HG03103 (cell line): Measurements from ENCODE around the gene UMAD1.

Experiments used
- ATAC-seq: cut with Tn5 transposase; IDR thresholded peaks from one replicate; pipeline ENCODE4 v1.9.1; 2021; ENCODE audit warnings: low read depth; ENCODE audit not compliant: unreplicated experiment

UMAD1 gene

DNA sequence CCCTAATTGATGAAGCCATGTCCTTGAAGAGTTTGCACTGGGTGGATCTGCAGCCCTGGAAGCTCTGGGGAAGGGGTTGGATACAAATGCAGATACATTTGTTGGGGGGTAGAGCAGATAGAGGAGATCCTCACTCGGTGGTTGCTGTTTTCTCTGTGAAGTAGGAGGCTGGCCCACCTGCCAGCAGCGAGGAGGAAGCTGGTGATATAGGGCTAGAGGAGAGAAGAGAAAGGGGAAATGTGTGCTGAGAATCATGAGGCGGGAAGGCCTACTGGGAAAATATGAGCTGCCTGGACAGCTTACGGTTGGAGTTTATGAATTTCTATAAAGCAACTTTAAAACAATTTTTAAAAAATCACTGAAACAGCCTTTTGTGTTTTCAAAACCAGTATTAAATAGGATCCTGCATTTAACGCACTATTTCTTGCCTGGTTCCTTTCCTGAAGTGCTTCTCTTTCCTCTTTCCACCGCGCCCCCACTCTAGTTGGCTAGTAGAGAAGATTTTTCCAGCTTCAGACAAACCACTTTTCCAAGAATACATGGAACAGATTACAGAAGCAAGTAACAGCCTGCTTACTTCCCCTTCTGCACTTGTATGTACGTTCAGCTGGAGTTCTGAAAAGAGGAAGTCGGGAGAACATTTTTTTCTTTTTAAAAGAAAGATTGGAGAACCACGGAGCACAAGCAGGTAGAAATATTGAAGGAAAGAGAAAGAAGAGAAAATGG, 227.5 kb downstream of the UMAD1 start:
- no peak for ATAC-seq

DNA sequence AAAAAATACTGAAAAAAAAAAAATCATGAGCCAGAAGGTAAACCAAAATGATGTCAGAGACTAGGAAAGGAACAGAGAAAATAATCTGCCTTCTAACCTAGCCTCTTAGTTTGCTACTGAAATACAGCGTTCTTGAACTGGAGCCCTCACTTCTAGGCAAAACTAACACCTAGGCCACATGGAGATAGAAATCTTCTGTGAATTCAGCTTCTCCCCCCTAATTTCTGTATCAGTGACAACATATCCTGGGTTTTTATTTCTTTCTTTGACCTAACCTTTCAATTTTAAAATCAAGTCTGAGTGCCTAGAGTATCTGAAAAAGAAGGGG, 228.0 kb downstream of the UMAD1 start:
- ATAC-seq: no peak

DNA sequence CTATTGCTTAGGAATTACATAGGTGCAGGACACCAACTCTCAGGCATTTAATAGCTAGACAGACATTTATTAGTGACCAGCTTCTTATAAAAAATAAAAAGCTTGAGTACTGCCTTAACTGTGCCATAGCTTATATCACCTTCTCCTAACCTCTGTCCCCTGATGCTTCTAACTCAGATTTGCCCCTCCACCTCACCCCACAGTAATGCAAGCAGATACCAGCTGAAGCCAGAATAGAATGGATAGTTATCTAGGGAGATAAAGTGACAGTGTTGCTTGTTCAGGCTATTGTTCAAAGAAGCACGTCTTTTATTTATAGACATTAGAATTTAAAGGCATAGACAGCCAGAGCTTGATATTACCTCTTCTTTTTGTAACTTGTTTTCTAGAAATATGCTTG, 228.5 kb downstream of the UMAD1 start:
- no peak for ATAC-seq

GRCh38 chr7:7869651-7870050, 229.1 kb downstream of the UMAD1 start:
- ATAC-seq: no peak

GRCh38 chr7:7870555-7870954, 230.0 kb downstream of the UMAD1 start:
- no peak for ATAC-seq

DNA sequence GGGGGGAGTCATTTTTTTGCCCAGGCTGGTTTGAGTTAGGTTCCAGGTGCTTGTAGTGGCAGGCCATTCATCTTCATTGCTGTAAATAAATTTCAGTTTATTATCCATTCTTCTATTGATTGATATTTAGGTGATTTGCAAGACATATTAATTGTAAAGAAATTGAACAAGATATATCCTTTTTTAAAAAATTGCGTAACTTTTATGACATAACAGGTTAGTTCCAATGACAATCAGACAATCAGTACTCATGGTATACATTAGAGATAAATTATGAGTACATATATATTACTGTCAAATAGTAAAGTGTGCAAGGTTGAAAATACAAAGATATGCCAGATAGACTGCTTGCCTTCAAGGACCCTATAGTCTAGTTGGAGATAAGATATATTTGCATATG, 235.9 kb downstream of the UMAD1 start:
- no peak for ATAC-seq

- ATAC-seq: no peak
Observed at GRCh38 chr7:7881581-7881980, 241.0 kb downstream of the UMAD1 start.

DNA sequence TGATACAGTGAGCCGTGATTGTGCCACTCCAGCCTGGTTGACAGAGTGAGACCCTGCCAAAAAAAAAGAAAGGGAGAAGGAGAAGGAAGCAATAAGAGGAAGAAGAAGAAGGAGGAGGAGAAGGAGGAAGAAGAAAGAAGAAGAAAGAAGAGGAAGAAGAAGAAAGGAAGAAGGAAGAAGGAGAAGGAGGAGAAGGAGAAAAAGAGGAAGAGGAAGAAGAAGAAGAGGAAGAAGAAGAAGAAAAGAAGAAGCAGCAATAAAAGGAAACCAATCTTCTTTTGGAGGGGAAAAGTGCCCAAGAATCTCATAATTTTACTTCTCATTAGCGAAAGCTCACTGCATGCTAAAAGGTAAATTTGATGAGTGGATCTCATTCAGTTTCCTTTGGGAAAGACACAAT, 242.3 kb downstream of the UMAD1 start:
- no peak for ATAC-seq

- no peak for ATAC-seq
Observed at GRCh38 chr7:7883394-7883793, 242.8 kb downstream of the UMAD1 start.

- ATAC-seq: no peak
Observed at GRCh38 chr7:7884855-7885254, 244.3 kb downstream of the UMAD1 start.

- no peak for ATAC-seq
Observed at GRCh38 chr7:7889791-7890568, 249.4 kb downstream of the UMAD1 start.

DNA sequence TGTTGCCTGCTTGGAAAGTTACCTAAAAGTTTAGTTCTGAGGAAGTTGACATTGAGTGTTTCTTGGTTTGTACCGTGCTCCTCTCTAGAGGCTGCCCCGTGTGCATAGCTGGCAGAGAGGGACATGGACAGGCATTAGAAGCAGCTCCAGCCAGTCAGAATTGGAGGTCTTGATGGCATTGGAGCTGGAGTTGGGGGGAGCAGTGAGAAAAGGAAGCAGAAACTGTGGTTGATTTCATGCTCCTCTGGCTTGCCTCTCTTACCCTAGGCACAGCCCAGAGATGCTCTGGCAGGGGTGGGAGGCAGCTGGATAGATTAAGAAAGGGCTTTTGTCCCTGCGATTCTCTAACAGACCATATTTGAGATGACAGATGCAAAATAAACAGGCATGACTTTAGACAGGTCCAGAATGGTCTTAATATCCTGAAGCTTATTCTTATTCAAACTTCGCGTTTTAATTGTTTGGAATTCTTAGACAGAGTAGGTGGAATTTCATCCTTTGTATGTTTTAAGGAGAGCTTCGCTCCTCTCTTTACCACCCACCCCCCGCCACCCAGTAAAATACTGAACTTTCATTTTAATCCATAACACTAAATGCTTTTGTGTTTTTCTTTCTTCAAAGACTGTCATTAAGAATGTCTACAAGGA, 254.6 kb downstream of the UMAD1 start:
- ATAC-seq: no peak

GRCh38 chr7:7895754-7896153, 255.2 kb downstream of the UMAD1 start:
- ATAC-seq: no peak

DNA sequence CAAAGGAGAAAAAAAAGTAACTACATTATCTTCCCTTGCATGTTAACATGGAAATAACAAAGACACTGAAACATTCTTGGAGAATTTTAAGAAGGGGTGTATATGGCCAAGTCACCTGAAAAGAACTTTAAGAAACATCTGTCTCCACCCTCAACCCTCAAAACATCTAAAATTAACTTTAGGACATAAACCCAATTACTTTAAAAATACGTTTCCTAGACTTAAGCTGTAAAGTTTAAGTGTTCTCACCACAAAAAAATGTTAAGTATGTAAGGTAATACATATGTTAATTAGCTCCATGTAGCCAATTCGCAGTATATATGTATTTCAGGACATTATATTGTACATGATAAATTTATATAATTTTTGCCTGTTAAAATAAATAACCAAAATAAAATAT, 257.0 kb downstream of the UMAD1 start:
- no peak for ATAC-seq

DNA sequence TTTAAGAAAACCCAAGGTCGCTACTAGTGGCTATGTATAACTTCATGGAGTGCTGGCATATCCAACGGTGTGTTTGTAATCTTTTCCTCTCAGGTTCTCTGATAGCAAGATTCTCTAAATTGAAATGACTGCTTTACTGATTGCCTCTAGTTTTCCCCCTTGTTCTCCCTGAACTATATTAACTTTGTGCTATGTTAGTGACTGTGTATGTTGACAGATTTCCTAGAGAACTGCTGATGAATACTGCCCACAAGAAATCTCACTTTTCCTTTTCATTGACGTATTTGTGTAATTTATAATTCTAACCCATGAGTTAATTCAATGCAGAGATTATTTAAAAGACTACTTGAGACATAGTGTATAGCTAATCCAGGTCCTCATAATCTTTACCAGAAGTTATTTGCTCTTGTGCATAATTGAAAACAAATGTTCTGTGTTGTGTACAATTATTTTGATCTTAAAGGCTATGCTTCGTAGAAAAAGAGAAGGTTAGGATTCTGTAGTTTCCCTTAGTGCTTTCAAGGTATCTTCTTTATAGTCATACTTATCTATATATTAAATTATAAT, 257.5 kb downstream of the UMAD1 start:
- no peak for ATAC-seq

- ATAC-seq: no peak
Observed at GRCh38 chr7:7902845-7903244, 262.3 kb downstream of the UMAD1 start.

DNA sequence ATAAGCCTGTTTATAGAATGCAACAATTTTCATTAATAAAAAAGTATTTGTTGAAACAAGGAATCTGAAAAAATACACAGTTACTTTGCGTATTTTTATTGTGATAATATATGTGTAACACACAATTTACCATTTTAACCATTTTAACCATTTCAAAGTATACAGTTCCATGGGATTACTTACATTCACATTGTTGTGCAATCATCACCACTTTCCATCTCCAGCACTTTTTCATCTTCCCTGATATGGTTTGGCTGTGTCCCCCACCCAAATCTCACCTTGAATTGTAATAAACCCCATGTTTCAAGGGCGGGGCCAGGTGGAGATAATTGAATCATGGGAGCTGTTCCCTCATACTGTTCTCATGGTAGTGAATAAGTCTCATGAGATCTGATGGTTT, 266.8 kb downstream of the UMAD1 start:
- ATAC-seq: no peak

GRCh38 chr7:7908622-7909145, 268.1 kb downstream of the UMAD1 start:
- ATAC-seq: no peak

- ATAC-seq: no peak
Observed at GRCh38 chr7:7909376-7909775, 268.8 kb downstream of the UMAD1 start.

GRCh38 chr7:7911369-7912123, 271.0 kb downstream of the UMAD1 start:
- no peak for ATAC-seq

GRCh38 chr7:7912937-7913336, 272.4 kb downstream of the UMAD1 start:
- ATAC-seq: no peak
